Lung (tissue), 12 donors: ENCODE results near the gene BPIFB6. TPM values are rescaled to one million over a fixed set of nuclear protein-coding genes. Genes with fewer than 3 reads are reported as not detected.

Experiments
- ATAC-seq: fragments of 200-7000 bp; cut with Tn5 transposase; one replicate; pipeline ENCODE4 v1.9.1; 2020; ENCODE audit warnings: moderate number of reproducible peaks; ENCODE audit not compliant: insufficient read depth, low FRiP score
- DNase-seq, 3 donors: peaks; one replicate each; pipeline ENCODE4 v3.0.0-alpha.2; 2013 to 2017
- H3K27ac ChIP-seq, 2 donors: one replicate each; pipeline ENCODE4 v1.5.1; 2013; ENCODE audit warnings: mild to moderate bottlenecking in 2 of 2, moderate library complexity in 2 of 2, control low read depth in 1 of 2, inconsistent platforms in 1 of 2, low read depth in 1 of 2, low read length in 1 of 2
- H3K27me3 ChIP-seq, 3 donors: one replicate each; pipeline ENCODE4 v1.5.1; 2013; ENCODE audit warnings: low read length in 2 of 3; ENCODE audit not compliant: control insufficient read depth in 3 of 3, insufficient read depth in 3 of 3
- H3K36me3 ChIP-seq, 4 donors: one replicate each; pipeline ENCODE4 v1.5.1; 2013; ENCODE audit warnings: low read length in 4 of 4, mild to moderate bottlenecking in 1 of 4, moderate library complexity in 1 of 4; ENCODE audit not compliant: control insufficient read depth in 4 of 4, insufficient read depth in 4 of 4
- H3K4me1 ChIP-seq, 5 donors: one replicate each; pipeline ENCODE4 v1.5.1; 2013; ENCODE audit warnings: low read length in 5 of 5, mild to moderate bottlenecking in 2 of 5, moderate library complexity in 1 of 5; ENCODE audit not compliant: control insufficient read depth in 5 of 5, insufficient read depth in 5 of 5
- H3K4me3 ChIP-seq: one replicate; pipeline ENCODE4 v1.5.1; 2013; ENCODE audit warnings: mild to moderate bottlenecking, control low read depth, moderate library complexity
- H3K9ac ChIP-seq, 2 donors: one replicate each; pipeline ENCODE4 v1.5.1; 2013; ENCODE audit warnings: low read length in 2 of 2, control low read depth in 1 of 2; ENCODE audit not compliant: insufficient read depth in 1 of 2
- H3K9me3 ChIP-seq, 4 donors: one replicate each; pipeline ENCODE4 v1.5.1; 2013; ENCODE audit warnings: low read length in 3 of 4, mild to moderate bottlenecking in 1 of 4, moderate library complexity in 1 of 4; ENCODE audit not compliant: control insufficient read depth in 4 of 4, insufficient read depth in 3 of 4
- CTCF ChIP-seq: IDR thresholded peaks from 2 replicates; pipeline ENCODE4 v1.5.1; 2012; ENCODE audit warnings: mild to moderate bottlenecking; ENCODE audit errors: control extremely low read depth, extremely low read depth
- WGBS, 2 donors: extraction: QIAGEN DNeasy Blood & Tissue Kit; methylation state at CpG; one replicate each; pipeline ENCODE4 v1.1.7; 2013; 5-methylcytosine and 5-hydroxymethylcytosine counted together
- polyA plus RNA-seq, 2 donors: library from polyadenylated mRNA; stranded (reverse); fragments of 200-250 nt; gene quantifications; one replicate each; pipeline ENCODE4 v1.2.1, GENCODE V29; 2013
- total RNA-seq, 2 donors: library from RNA; depleted of rRNA in 1 of 2; stranded (reverse); fragments of >200 nt in 1 of 2; gene quantifications; one replicate each; pipeline ENCODE4 v1.2.1, GENCODE V29; 2014 to 2021
- donor health status: control.
- donor health status: control.
- donor health status: Bipolar disorder and iron deficiency.
- donor health status: healthy.
- donor health status: DM: yes; HTN: yes; CAD: no.

The BPIFB6 gene
- total and polyA plus RNA-seq, 4 donors, result not detected

GRCh38 chr20:33068251-33068939 is 36.9 kb downstream of the BPIFB6 start:
- Histone ChIP-seq H3K4me3 (no peak overlapping the region), H3K4me1 (no peaks in the 10 kb centered on the region), H3K36me3 (no peaks in the 10 kb centered on the region), H3K27me3 (peaks cover 0 to 4% (median 0%) of the 10 kb centered on the region in 3 donors), H3K27ac (no peak overlapping the region), H3K9ac (no peak overlapping the region), H3K9me3 (peaks cover 0 to 3% (median 0%) of the 10 kb centered on the region in 4 donors)
- ATAC-seq (no peak), DNase-seq (no peak)
- no peak for TF ChIP-seq CTCF
- 82 to 92% methylated on average over 12 of the region's 12 CpGs for WGBS, 2 donors

GRCh38 chr20:33069673-33070072 is 38.2 kb downstream of the BPIFB6 start:
- no peaks in the 10 kb centered on the region for H3K4me1 ChIP-seq
- 88 to 94% methylated on average over 9 of the region's 9 CpGs for WGBS, 2 donors
- no peak overlapping the region for H3K9ac ChIP-seq
- H3K4me3 ChIP-seq, result no peak overlapping the region
- no peaks in the 10 kb centered on the region for H3K36me3 ChIP-seq
- H3K27ac ChIP-seq, result no peak overlapping the region
- peaks cover 0 to 4% (median 0%) of the 10 kb centered on the region in 3 donors for H3K27me3 ChIP-seq
- H3K9me3 ChIP-seq, result peaks cover 0 to 3% (median 0%) of the 10 kb centered on the region in 4 donors
- ATAC-seq (no peak), DNase-seq (no peak)
- TF ChIP-seq CTCF, result no peak

- no peaks in the 10 kb centered on the region for H3K36me3 ChIP-seq
- no peak for DNase-seq
- WGBS, 2 donors, result 70 to 72% methylated on average over 19 of the region's 19 CpGs
- H3K27ac ChIP-seq, result no peak overlapping the region
- H3K4me1 ChIP-seq, result no peaks in the 10 kb centered on the region
- no peak overlapping the region for H3K9ac ChIP-seq
- H3K9me3 ChIP-seq, result peaks cover 0 to 3% (median 0%) of the 10 kb centered on the region in 4 donors
- no peak for ATAC-seq
- no peak overlapping the region for H3K4me3 ChIP-seq
- TF ChIP-seq CTCF, result no peak
- peaks cover 0 to 7% (median 0%) of the 10 kb centered on the region in 3 donors for H3K27me3 ChIP-seq
These were observed 38.9 kb downstream of the BPIFB6 start for GRCh38 chr20:33070111-33071053.
